PFSK-1 (cell line): ENCODE data around the gene DPP6.

ENCODE experiments used
- FOXP2 ChIP-seq: optimal IDR thresholded peaks from 2 replicates; pipeline ENCODE3; 2011; ENCODE audit warnings: borderline replicate concordance, control low read depth, inconsistent platforms; ENCODE audit not compliant: insufficient read depth; ENCODE audit errors: extremely low read length, extremely low read depth
- POLR2AphosphoS5 ChIP-seq: IDR thresholded peaks from 2 replicates; pipeline ENCODE4 v1.6.1; 2012; ENCODE audit warnings: low read depth, mild to moderate bottlenecking, control low read depth, low read length, moderate library complexity
- REST ChIP-seq, 2 experiments: IDR thresholded peaks; 2 replicates each; pipeline versions ENCODE4 v1.6.1 to v1.8.0; 2011 to 2012; ENCODE audit warnings: low read depth in 2 of 2, low read length in 2 of 2, control low read depth in 1 of 2, inconsistent platforms in 1 of 2, mild to moderate bottlenecking in 1 of 2, moderate library complexity in 1 of 2; ENCODE audit not compliant: insufficient read depth in 1 of 2
- SIN3A ChIP-seq: IDR thresholded peaks from 2 replicates; pipeline ENCODE4 v1.6.1; 2012; ENCODE audit warnings: mild to moderate bottlenecking, low read length, moderate library complexity, borderline replicate concordance; ENCODE audit not compliant: insufficient read depth
- TAF1 ChIP-seq: IDR thresholded peaks from 2 replicates; pipeline ENCODE4 v1.6.1; 2012; ENCODE audit warnings: low read length, control low read depth, borderline replicate concordance; ENCODE audit not compliant: insufficient read depth

DPP6 gene

GRCh38 chr7:154425271-154425670 lies 373.1 kb downstream of the DPP6 start:
- TF ChIP-seq FOXP2 (no peak), SIN3A (no peak), REST (IDR thresholded peaks at IDR 0.05; ENCODE audit: insufficient read depth in 1 of 2, low read depth in 2 of 2, low read length in 2 of 2) (no peak), TAF1 (no peak), POLR2AphosphoS5 (no peak)

- TF ChIP-seq POLR2AphosphoS5: no peak
- TF ChIP-seq FOXP2: no peak
- no peak for TF ChIP-seq TAF1
- TF ChIP-seq SIN3A: no peak
- no peak for TF ChIP-seq REST (IDR thresholded peaks at IDR 0.05; ENCODE audit: insufficient read depth in 1 of 2, low read depth in 2 of 2, low read length in 2 of 2)
These were observed 374.6 kb downstream of the DPP6 start for GRCh38 chr7:154426778-154427177.

GRCh38 chr7:154427533-154427932 lies 375.3 kb downstream of the DPP6 start:
- TF ChIP-seq SIN3A (no peak), REST (IDR thresholded peaks at IDR 0.05; ENCODE audit: insufficient read depth in 1 of 2, low read depth in 2 of 2, low read length in 2 of 2) (no peak), POLR2AphosphoS5 (no peak), TAF1 (no peak), FOXP2 (no peak)

GRCh38 chr7:154429666-154430404 lies 377.6 kb downstream of the DPP6 start:
- TF ChIP-seq TAF1: no peak

- TF ChIP-seq SIN3A (no peak), FOXP2 (no peak), REST (IDR thresholded peaks at IDR 0.05; ENCODE audit: insufficient read depth in 1 of 2, low read depth in 2 of 2, low read length in 2 of 2) (no peak), TAF1 (no peak), POLR2AphosphoS5 (no peak)
These were observed 378.4 kb downstream of the DPP6 start for GRCh38 chr7:154430640-154431039.
